Tibial artery (tissue), 4 donors: ENCODE results near the gene PLCL1.

Source experiments
- DNase-seq, 2 donors: peaks; one replicate each; pipeline ENCODE4 v3.0.0-alpha.2; 2019
- H3K27ac ChIP-seq, 2 donors: fragments of 200-600 bp; sonication (generic) in 1 of 2; 1 replicate in 1 of 2; 2 replicates in 1 of 2; pipeline ENCODE4 v1.5.1; 2018 to 2019; ENCODE audit warnings: mild to moderate bottlenecking in 1 of 2
- H3K27me3 ChIP-seq, 2 donors: fragments of 200-600 bp; sonication (generic) in 1 of 2; one replicate each; pipeline versions ENCODE4 v1.5.1 to v1.6.0; 2016 to 2019
- H3K36me3 ChIP-seq, 3 donors: fragments of 200-600 bp; sonication (generic) in 2 of 3; one replicate each; pipeline ENCODE4 v1.5.1; 2016 to 2019; ENCODE audit warnings: mild to moderate bottlenecking in 2 of 3
- H3K4me1 ChIP-seq, 4 donors: fragments of 200-600 bp; sonication (generic) in 2 of 4; 1 replicate in 3 of 4; 2 replicates in 1 of 4; pipeline ENCODE4 v1.5.1; 2016 to 2019
- H3K4me3 ChIP-seq, 2 donors: fragments of 200-600 bp; sonication (generic) in 1 of 2; 1 replicate in 1 of 2; 2 replicates in 1 of 2; pipeline ENCODE4 v1.5.1; 2018 to 2019; ENCODE audit warnings: mild to moderate bottlenecking in 2 of 2
- H3K9me3 ChIP-seq, 3 donors: fragments of 200-600 bp; sonication (generic) in 1 of 3; one replicate each; pipeline ENCODE4 v1.5.1; 2016 to 2019
- intact Hi-C: fragments of 100-400 bp; cut with DNase I; formaldehyde crosslinking; loops from one replicate; pipeline ENCODE4 v1.15.0; 2023; ENCODE audit warnings: low total_unique reads
- TF ChIP-seq, protein P1 (sequence below), 2 experiments: fragments of 200-600 bp in 1 of 2; fragments of 450-650 bp in 1 of 2; IDR thresholded peaks; one replicate each; pipeline ENCODE4 v1.5.1; 2017 to 2019; ENCODE audit warnings: antibody characterized with exemption in 2 of 2, mild to moderate bottlenecking in 1 of 2, moderate library complexity in 1 of 2

Gene PLCL1

DNA sequence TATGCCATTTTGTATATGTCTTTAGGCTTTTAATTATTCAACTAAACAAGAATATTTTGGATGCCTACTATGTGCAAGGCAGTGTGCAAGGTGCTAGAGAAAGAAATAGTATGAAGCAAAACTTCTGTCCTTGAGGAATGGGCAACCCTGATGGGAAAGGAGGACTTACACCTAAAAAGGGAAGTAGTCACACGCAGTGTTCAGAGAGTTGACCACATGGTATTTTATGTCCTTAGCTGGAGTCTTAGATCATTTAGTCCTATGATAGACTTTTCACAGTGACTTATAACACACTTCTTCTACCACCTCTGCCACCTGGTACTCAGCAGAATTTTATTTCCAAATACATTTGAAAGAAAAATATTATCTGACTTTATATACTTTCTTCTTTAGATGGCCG lies 291.6 kb downstream of the PLCL1 start:
- Histone ChIP-seq H3K27me3 (no peaks in the 10 kb centered on the region), H3K27ac (no peak overlapping the region), H3K36me3 (no peaks in the 10 kb centered on the region), H3K9me3 (no peaks in the 10 kb centered on the region), H3K4me1 (peaks cover 0 to 40% (median 0%) of the 10 kb centered on the region in 4 donors), H3K4me3 (no peak overlapping the region)
- DNase-seq = no peak
- TF ChIP-seq, protein P1, sequence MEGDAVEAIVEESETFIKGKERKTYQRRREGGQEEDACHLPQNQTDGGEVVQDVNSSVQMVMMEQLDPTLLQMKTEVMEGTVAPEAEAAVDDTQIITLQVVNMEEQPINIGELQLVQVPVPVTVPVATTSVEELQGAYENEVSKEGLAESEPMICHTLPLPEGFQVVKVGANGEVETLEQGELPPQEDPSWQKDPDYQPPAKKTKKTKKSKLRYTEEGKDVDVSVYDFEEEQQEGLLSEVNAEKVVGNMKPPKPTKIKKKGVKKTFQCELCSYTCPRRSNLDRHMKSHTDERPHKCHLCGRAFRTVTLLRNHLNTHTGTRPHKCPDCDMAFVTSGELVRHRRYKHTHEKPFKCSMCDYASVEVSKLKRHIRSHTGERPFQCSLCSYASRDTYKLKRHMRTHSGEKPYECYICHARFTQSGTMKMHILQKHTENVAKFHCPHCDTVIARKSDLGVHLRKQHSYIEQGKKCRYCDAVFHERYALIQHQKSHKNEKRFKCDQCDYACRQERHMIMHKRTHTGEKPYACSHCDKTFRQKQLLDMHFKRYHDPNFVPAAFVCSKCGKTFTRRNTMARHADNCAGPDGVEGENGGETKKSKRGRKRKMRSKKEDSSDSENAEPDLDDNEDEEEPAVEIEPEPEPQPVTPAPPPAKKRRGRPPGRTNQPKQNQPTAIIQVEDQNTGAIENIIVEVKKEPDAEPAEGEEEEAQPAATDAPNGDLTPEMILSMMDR (IDR thresholded peaks at IDR 0.05) = no peak
- intact Hi-C loops = no loop called here

DNA sequence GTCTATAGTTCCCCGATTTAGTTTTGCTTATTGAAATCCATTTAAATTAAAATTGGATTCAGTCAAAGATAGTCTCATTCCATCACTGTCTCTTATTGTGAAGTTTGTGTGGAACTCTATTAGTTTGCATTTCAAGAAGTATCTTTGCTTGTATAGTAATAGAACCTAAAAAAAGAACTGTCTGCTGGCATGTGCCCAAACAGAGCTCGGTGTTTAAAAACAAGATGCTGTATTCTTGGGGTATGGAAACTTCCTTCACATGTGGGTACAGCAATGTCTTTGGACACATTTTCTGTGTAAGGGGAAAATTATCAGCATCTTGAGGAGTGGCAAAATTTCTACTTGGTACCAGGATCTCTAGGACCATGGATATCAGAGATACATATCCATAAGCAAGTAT lies 292.6 kb downstream of the PLCL1 start:
- TF ChIP-seq, protein P1 (IDR thresholded peaks at IDR 0.05) = no peak
- DNase-seq = no peak
- H3K9me3 ChIP-seq = no peaks in the 10 kb centered on the region
- intact Hi-C loops = no loop called here
- H3K36me3 ChIP-seq = no peaks in the 10 kb centered on the region
- no peak overlapping the region for H3K27ac ChIP-seq
- no peaks in the 10 kb centered on the region for H3K27me3 ChIP-seq
- peaks cover 0 to 49% (median 0%) of the 10 kb centered on the region in 4 donors for H3K4me1 ChIP-seq
- H3K4me3 ChIP-seq = no peak overlapping the region

DNA sequence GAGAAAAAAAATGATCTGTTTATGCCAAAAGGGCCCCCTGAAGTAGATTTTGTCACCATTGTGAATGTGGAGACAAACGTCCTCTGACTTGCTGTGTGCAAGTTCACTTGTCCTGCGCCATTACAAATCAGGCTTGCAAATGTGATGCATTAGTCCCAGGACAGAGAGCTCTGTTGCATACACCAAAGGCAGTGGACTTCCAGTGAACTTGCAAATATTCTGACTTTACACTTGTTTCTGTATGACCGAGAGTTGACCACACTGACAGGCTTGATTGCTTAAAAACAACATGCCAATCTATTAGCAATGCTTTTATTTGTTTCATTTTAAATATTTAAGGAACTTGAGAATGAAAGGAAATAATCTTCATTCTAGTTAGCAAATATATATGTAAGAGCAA lies 293.2 kb downstream of the PLCL1 start:
- Histone ChIP-seq H3K9me3 (no peaks in the 10 kb centered on the region), H3K4me1 (peaks cover 0 to 56% (median 4%) of the 10 kb centered on the region in 4 donors), H3K27ac (no peak overlapping the region), H3K27me3 (no peaks in the 10 kb centered on the region), H3K4me3 (no peak overlapping the region), H3K36me3 (no peaks in the 10 kb centered on the region)
- no peak for DNase-seq
- TF ChIP-seq, protein P1 (IDR thresholded peaks at IDR 0.05) = no peak
- intact Hi-C loops = no loop called here

DNA sequence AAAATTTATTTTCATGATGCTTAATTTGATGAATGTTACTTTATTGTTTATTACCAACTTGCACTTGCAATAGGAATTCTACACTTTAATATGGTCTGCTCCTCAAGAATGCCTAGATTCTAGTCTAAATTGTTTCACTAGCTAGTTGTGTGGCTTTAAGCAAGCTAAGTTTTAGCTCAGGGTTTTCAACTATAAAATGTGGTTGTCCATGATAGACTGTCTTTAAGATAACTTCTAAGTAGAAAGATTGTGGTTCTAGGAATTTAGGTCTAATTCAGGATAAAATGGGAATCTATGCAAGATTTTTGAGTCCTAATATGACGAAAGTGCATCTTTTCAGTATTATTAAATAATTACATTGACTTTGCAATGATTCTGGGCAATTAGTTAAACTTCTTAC lies 294.0 kb downstream of the PLCL1 start:
- intact Hi-C loops = no loop called here
- H3K4me3 ChIP-seq = no peak overlapping the region
- H3K27ac ChIP-seq = no peak overlapping the region
- no peaks in the 10 kb centered on the region for H3K36me3 ChIP-seq
- no peaks in the 10 kb centered on the region for H3K9me3 ChIP-seq
- H3K4me1 ChIP-seq = peaks cover 0 to 62% (median 6%) of the 10 kb centered on the region in 4 donors
- DNase-seq = no peak
- H3K27me3 ChIP-seq = no peaks in the 10 kb centered on the region
- TF ChIP-seq, protein P1 (IDR thresholded peaks at IDR 0.05) = no peak

DNA sequence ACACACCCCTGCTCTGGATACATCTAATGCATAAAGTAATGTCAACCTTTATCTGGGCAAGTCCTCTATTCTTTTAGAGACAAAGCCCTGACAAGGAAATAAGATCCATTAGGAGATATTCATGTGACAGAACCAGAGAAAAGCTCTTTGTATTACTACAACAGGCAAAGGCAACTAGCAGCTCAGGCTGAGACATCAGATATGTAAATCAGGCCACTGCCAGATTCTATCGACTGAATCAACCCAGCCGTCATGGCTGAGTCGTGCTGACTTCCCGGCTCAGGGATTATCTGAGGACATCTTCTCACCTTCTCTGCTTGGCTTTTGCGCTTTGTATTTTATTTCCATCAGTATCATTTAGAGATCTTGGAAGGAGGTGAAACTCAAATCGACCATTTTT lies 294.5 kb downstream of the PLCL1 start:
- TF ChIP-seq, protein P1 (IDR thresholded peaks at IDR 0.05) = no peak
- H3K36me3 ChIP-seq = no peaks in the 10 kb centered on the region
- no peak overlapping the region for H3K27ac ChIP-seq
- H3K27me3 ChIP-seq = no peaks in the 10 kb centered on the region
- intact Hi-C loops = no loop called here
- no peak overlapping the region for H3K4me3 ChIP-seq
- DNase-seq = no peak
- H3K9me3 ChIP-seq = no peaks in the 10 kb centered on the region
- peaks cover 0 to 58% (median 6%) of the 10 kb centered on the region in 4 donors for H3K4me1 ChIP-seq

DNA sequence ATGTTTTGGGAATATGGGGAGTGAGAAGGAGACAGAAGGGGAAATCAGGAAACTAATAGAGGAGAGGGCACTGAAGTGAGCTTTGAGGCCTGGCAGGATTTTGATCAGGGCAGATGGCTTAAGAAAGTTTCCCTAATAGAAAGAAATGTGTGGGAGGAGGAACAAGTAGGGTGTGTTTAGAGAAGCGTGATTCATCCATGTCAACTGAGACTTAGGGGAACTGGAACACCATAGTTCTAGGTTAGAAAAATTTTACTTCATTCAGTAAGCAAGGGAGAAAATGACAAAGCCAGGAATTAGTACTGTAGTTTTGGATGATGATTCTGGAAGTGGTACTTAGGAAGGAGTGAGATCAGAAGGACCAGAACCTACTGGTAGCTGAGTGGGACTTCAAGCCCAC lies 296.0 kb downstream of the PLCL1 start:
- no peak for DNase-seq
- Histone ChIP-seq H3K4me1 (peaks cover 0 to 59% (median 6%) of the 10 kb centered on the region in 4 donors), H3K36me3 (peaks cover 0 to 4% (median 0%) of the 10 kb centered on the region in 3 donors), H3K9me3 (no peaks in the 10 kb centered on the region), H3K27ac (peak overlapping the region; percentile 14 to 21), H3K4me3 (no peak overlapping the region), H3K27me3 (no peaks in the 10 kb centered on the region)
- intact Hi-C loops = no loop called here
- TF ChIP-seq, protein P1 (IDR thresholded peaks at IDR 0.05) = no peak
